ENCODE data around the gene CCDC86. TPM values are rescaled to one million over a fixed set of nuclear protein-coding genes. Genes with fewer than 3 reads are reported as not detected.

CCDC86 gene
- total RNA-seq, 1 donor from 2014 or later = 22.8 TPM

DNA sequence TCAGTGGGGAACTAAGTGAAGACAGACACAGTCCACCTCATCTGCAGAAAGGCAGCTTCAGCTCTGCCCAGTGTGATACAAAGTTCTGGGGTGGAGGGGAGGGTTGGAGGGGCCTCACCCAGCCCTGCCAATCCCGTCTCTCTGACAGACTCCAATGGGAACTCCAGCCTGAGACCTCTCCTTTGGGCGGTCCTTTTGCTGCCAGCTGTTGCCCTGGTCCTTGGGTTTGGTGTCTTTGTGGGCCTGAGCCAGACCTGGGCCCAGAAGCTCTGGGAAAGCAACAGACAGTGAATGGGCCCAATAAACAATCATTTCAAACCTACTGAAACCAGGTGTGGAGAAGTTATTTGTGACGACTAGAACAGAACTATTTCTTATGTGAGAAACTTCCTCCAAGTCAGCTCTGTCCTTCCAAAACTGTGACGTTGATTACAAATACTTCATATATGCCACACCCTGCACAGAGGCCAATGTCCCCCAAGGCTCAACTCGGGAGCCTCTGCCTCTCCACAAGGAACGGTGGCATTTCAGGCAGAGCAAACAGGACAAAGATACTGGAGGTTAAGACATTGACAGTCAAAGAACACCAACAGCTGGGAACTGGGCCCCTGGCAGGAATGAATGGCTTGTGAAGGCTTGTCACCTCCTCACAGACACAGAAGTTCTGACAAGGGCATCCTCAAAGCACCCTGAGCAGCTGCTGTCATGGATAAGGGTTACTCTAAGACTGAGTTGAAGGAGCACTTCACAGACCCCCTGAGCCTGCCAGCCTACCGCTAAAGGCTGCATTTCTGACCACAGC, 33.7 kb downstream of the CCDC86 start:
- Mint-ChIP-seq H3K9me3 (ENCODE audit: low read depth) (no peaks in the 10 kb centered on the region), H3K27ac (no peak overlapping the region), H3K4me1 (ENCODE audit: low read depth) (no peaks in the 10 kb centered on the region), H3K36me3 (ENCODE audit: insufficient read depth) (peaks cover 2% of the 10 kb centered on the region), H3K27me3 (no peaks in the 10 kb centered on the region), H3K4me3 (ENCODE audit: low read depth) (no peak overlapping the region)
- TF ChIP-seq, protein P1, sequence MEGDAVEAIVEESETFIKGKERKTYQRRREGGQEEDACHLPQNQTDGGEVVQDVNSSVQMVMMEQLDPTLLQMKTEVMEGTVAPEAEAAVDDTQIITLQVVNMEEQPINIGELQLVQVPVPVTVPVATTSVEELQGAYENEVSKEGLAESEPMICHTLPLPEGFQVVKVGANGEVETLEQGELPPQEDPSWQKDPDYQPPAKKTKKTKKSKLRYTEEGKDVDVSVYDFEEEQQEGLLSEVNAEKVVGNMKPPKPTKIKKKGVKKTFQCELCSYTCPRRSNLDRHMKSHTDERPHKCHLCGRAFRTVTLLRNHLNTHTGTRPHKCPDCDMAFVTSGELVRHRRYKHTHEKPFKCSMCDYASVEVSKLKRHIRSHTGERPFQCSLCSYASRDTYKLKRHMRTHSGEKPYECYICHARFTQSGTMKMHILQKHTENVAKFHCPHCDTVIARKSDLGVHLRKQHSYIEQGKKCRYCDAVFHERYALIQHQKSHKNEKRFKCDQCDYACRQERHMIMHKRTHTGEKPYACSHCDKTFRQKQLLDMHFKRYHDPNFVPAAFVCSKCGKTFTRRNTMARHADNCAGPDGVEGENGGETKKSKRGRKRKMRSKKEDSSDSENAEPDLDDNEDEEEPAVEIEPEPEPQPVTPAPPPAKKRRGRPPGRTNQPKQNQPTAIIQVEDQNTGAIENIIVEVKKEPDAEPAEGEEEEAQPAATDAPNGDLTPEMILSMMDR (IDR thresholded peaks at IDR 0.05; ENCODE audit: unreplicated experiment) = no peak
- DNase-seq (ENCODE audit: low spot score, unreplicated experiment) = no peak

DNA sequence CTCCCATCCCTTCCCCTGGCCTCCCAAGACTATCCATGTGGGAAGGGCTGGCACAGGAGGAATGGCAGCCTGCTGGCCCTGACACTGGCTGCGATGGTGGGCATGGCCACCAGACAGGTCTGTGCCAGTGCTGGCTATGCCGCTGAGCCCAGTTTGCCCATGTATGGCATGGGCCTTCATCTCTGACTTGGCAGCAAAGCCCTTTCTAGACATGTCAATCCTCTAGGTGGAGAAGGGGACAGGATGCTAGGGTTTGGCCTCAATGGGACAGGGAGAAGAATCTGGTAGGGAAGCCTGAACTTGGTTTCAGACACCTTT, 34.2 kb downstream of the CCDC86 start:
- DNase-seq (ENCODE audit: low spot score, unreplicated experiment) = no peak
- H3K27ac Mint-ChIP-seq = no peak overlapping the region
- peaks cover 4% of the 10 kb centered on the region for H3K36me3 Mint-ChIP-seq (ENCODE audit: insufficient read depth)
- TF ChIP-seq, protein P1 (IDR thresholded peaks at IDR 0.05; ENCODE audit: unreplicated experiment) = no peak
- peaks cover 5% of the 10 kb centered on the region for H3K4me1 Mint-ChIP-seq (ENCODE audit: low read depth)
- H3K27me3 Mint-ChIP-seq = no peaks in the 10 kb centered on the region
- no peaks in the 10 kb centered on the region for H3K9me3 Mint-ChIP-seq (ENCODE audit: low read depth)
- H3K4me3 Mint-ChIP-seq (ENCODE audit: low read depth) = no peak overlapping the region

DNA sequence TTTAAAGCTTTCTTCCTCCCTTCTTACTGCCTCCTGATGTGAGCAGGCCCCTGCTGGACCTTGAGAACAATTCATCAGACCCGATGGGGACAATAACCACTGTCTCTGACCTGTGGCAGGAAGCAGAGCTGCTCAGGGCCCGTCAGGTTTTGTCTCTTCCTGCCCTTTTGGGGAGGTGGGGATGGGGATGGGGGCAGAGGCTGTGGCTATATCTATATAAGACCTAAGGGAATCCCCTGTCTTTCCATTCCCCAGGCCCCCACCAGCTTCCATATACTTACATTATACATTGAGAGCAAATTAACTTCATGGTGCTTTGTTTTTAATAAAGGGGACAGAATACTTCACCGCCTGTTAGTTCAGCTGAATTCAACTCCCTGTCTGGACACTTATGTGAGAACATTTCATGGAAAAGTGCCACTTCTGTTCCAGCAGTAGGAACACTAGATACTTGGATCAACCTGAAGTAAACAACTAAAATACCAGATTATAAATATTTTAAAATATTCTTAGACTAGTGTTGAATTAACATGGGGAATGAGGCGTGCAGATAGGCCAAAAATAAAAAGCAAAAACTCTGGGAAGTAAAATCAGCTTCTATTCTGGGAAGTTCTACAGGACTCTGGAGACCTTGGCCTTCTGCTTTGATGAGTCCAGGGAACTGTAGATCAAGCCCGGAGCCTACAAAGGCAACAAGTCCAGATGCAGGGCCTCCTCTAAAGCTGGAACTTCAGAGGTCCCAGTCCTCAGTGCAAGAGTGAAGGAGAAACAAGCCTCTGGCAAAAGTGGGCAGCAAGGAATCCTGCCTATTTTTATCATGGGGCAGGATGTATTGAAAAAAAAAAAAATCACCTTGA, 36.6 kb downstream of the CCDC86 start:
- Mint-ChIP-seq H3K36me3 (ENCODE audit: insufficient read depth) (peaks cover 5% of the 10 kb centered on the region), H3K27me3 (no peaks in the 10 kb centered on the region), H3K4me3 (ENCODE audit: low read depth) (no peak overlapping the region), H3K4me1 (ENCODE audit: low read depth) (peaks cover 6% of the 10 kb centered on the region), H3K9me3 (ENCODE audit: low read depth) (no peaks in the 10 kb centered on the region), H3K27ac (no peak overlapping the region)
- TF ChIP-seq, protein P1 (IDR thresholded peaks at IDR 0.05; ENCODE audit: unreplicated experiment) = no peak
- no peak for DNase-seq (ENCODE audit: low spot score, unreplicated experiment)

DNA sequence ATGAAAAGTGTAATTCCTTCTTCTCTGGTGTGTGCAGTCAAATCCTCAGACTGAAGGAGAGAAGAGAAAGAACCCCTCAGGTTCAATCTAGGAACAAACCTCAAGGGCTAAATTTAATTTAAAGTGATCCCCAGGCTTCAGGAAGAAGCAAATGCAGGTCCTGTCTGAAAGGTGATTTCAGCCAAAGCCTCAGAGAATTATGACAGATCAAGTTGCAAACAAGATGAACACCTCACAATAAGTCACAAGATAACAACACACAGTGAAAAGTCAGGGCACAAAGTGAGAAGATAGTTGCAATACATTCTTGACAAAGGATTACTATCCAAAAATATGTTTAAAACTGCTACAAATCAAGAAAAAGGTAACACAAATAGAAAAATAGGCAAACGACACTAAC, 37.2 kb downstream of the CCDC86 start:
- TF ChIP-seq, protein P1 (IDR thresholded peaks at IDR 0.05; ENCODE audit: unreplicated experiment) = no peak

DNA sequence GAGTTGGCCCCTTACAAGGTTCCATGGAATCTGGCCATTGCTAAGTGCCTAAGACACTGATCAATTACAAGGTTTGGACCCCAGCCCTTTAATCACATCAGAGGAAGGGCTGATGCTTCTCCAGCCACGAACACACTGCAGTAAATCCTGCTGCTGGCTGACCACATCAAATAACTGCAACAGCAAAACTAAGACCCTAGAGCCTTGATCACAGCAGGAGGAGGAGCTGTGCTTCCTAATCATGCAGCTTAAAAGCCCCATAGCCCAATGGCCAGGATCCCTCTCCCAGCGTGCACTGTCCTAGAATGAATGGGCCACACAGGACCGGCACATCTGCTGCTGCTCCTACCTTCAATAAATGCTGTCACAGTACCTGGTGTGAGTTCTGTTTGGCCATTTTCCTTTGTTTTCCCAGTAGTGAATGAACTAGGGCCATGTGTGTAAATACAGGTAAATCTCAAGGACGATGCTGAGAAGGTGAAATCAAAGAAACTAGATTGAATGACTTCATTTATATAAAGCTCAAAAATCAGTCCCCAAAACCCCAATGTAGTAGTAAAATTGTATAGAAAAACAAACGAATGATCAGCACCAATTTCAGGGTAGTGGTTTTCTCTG, 38.2 kb downstream of the CCDC86 start:
- no peaks in the 10 kb centered on the region for H3K27me3 Mint-ChIP-seq
- TF ChIP-seq, protein P1 (IDR thresholded peaks at IDR 0.05; ENCODE audit: unreplicated experiment) = no peak
- H3K36me3 Mint-ChIP-seq (ENCODE audit: insufficient read depth) = peaks cover 7% of the 10 kb centered on the region
- H3K9me3 Mint-ChIP-seq (ENCODE audit: low read depth) = no peaks in the 10 kb centered on the region
- peaks cover 6% of the 10 kb centered on the region for H3K4me1 Mint-ChIP-seq (ENCODE audit: low read depth)
- H3K4me3 Mint-ChIP-seq (ENCODE audit: low read depth) = no peak overlapping the region
- H3K27ac Mint-ChIP-seq = no peak overlapping the region
- DNase-seq (ENCODE audit: low spot score, unreplicated experiment) = no peak

More for the DNA sequence above, 37.2 kb downstream of the CCDC86 start:
- Mint-ChIP-seq H3K27ac (no peak overlapping the region), H3K27me3 (no peaks in the 10 kb centered on the region), H3K4me3 (ENCODE audit: low read depth) (no peak overlapping the region), H3K9me3 (ENCODE audit: low read depth) (no peaks in the 10 kb centered on the region), H3K36me3 (ENCODE audit: insufficient read depth) (peaks cover 5% of the 10 kb centered on the region), H3K4me1 (ENCODE audit: low read depth) (peaks cover 6% of the 10 kb centered on the region)
- no peak for DNase-seq (ENCODE audit: low spot score, unreplicated experiment)

Measured in progenitor cell of endocrine pancreas (in vitro differentiated cells).